ENCODE data around the gene PRPSAP1. TPM values are rescaled to one million over a fixed set of nuclear protein-coding genes. Genes with fewer than 3 reads are reported as not detected.

The PRPSAP1 gene
- total RNA-seq, 1 experiment from 2014 or later = 47.8 TPM

GRCh38 chr17:76370261-76370993 is 16.7 kb upstream of the PRPSAP1 start:
- no peaks in the 10 kb centered on the region for H4K20me1 ChIP-seq (ENCODE audit: low read length)
- H3K9ac ChIP-seq (ENCODE audit: low read length) = peak overlapping the region; percentile 34
- peak; percentile 99 for DNase-seq
- TF ChIP-seq EZH2 (IDR thresholded peaks at IDR 0.05; ENCODE audit: low read length, unreplicated experiment) (no peak), CTCF (conservative IDR thresholded peaks at IDR 0.05; ENCODE audit: low read depth, low read length) (peak; percentile 100), EZH2phosphoT487 (IDR thresholded peaks at IDR 0.05; ENCODE audit: borderline replicate concordance, low read length) (no peak)
- peak overlapping the region; percentile 8; the same call in 1 of the 2 replicates for H3K4me3 ChIP-seq (ENCODE audit: low read length)
- CTCF ChIA-PET = interaction anchor here (0.5 to 1.7 kb wide), 18 partner anchors 8 to 1959 kb away, joined by 3 to 24 read pairs (median 4); partner anchors contain the start of genes PRPSAP1 and SPHK1
- intact Hi-C loops (cut with micrococcal nuclease) = loop anchor here (1.0 to 2.0 kb wide), 3 partner anchors 15 to 28 kb away; no protein-coding TSS in a partner anchor
- peak overlapping the region; percentile 26 for H2AFZ ChIP-seq (ENCODE audit: low read length)
- H3K9me2 ChIP-seq (replicated peaks; ENCODE audit: low read length) = no peaks in the 10 kb centered on the region
- H3K27ac ChIP-seq (ENCODE audit: low read length) = peak overlapping the region; percentile 80
- H3K27me3 ChIP-seq (ENCODE audit: low read length) = no peaks in the 10 kb centered on the region
- H3K4me1 ChIP-seq (ENCODE audit: insufficient read depth, low read length) = peaks cover 28% of the 10 kb centered on the region
- no TSS peak for BruUV-seq (replicated peaks)
- H3K4me2 ChIP-seq (ENCODE audit: low read length) = peak overlapping the region; percentile 51
- no peaks in the 10 kb centered on the region for H3K36me3 ChIP-seq (ENCODE audit: low read depth, low read length)
- no peaks in the 10 kb centered on the region for H3K79me2 ChIP-seq (ENCODE audit: low read length)
- H3F3A ChIP-seq (ENCODE audit: low read length, unreplicated experiment) = no peaks in the 10 kb centered on the region
- no peaks in the 10 kb centered on the region for H3K9me3 ChIP-seq (ENCODE audit: low read length)
- POLR2A ChIA-PET (ENCODE audit: unreplicated experiment) = interaction anchor here (0.5 to 1.3 kb wide), 7 partner anchors 8 to 1106 kb away, joined by 4 to 15 read pairs (median 6); partner anchors contain the start of gene PRPSAP1
- ATAC-seq = peak; percentile 97

GRCh38 chr17:76369804-76370203 is 16.1 kb upstream of the PRPSAP1 start:
- H3K9me2 ChIP-seq (replicated peaks; ENCODE audit: low read length) = no peaks in the 10 kb centered on the region
- H2AFZ ChIP-seq (ENCODE audit: low read length) = no peak overlapping the region
- H4K20me1 ChIP-seq (ENCODE audit: low read length) = no peaks in the 10 kb centered on the region
- no peak for DNase-seq
- no peak overlapping the region for H3K4me3 ChIP-seq (ENCODE audit: low read length)
- TF ChIP-seq EZH2 (IDR thresholded peaks at IDR 0.05; ENCODE audit: low read length, unreplicated experiment) (no peak), CTCF (conservative IDR thresholded peaks at IDR 0.05; ENCODE audit: low read depth, low read length) (no peak), EZH2phosphoT487 (IDR thresholded peaks at IDR 0.05; ENCODE audit: borderline replicate concordance, low read length) (no peak)
- peak overlapping the region; percentile 25; the same call in 1 of the 2 replicates for H3K9ac ChIP-seq (ENCODE audit: low read length)
- no TSS peak for BruUV-seq (replicated peaks)
- H3K4me1 ChIP-seq (ENCODE audit: insufficient read depth, low read length) = peaks cover 28% of the 10 kb centered on the region
- ATAC-seq = no peak
- ChIA-PET CTCF (interaction anchor here (0.8 to 1.7 kb wide), 4 partner anchors 8 to 28 kb away, joined by 6 to 24 read pairs (median 14); partner anchors contain the start of genes PRPSAP1 and SPHK1), POLR2A (ENCODE audit: unreplicated experiment) (interaction anchor here (0.6 kb wide), 1 partner anchor 916 kb away, joined by 7 read pairs; no protein-coding TSS in a partner anchor)
- H3K27ac ChIP-seq (ENCODE audit: low read length) = peak overlapping the region; percentile 80
- H3K4me2 ChIP-seq (ENCODE audit: low read length) = peak overlapping the region; percentile 51; the same call in 1 of the 2 replicates
- intact Hi-C loops (cut with micrococcal nuclease) = loop anchor here (1.0 to 2.0 kb wide), 3 partner anchors 15 to 28 kb away; no protein-coding TSS in a partner anchor
- H3F3A ChIP-seq (ENCODE audit: low read length, unreplicated experiment) = no peaks in the 10 kb centered on the region
- H3K36me3 ChIP-seq (ENCODE audit: low read depth, low read length) = no peaks in the 10 kb centered on the region
- H3K27me3 ChIP-seq (ENCODE audit: low read length) = no peaks in the 10 kb centered on the region
- H3K79me2 ChIP-seq (ENCODE audit: low read length) = no peaks in the 10 kb centered on the region
- no peaks in the 10 kb centered on the region for H3K9me3 ChIP-seq (ENCODE audit: low read length)

Data from PC-3 (cell line).